Fibroblast of the aortic adventitia (primary cell): ENCODE measurements around the gene SDSL. TPM values are rescaled to one million over a fixed set of nuclear protein-coding genes. Genes with fewer than 3 reads are reported as not detected.

Experiments used
- DNase-seq: peaks from one replicate; pipeline ENCODE4 v3.0.0-alpha.2; 2010; ENCODE audit warnings: low read depth
- H3K4me3 ChIP-seq: 2 replicates; pipeline ENCODE4 v1.5.1; 2011; ENCODE audit warnings: low read depth, mild to moderate bottlenecking, control low read depth, low read length, moderate library complexity
- total RNA-seq: library from RNA; depleted of rRNA; stranded (reverse); fragments of >200 nt; gene quantifications from 2 replicates; pipeline ENCODE4 v1.2.3, GENCODE V29; 2012; ENCODE audit warnings: low replicate concordance
- TF ChIP-seq, protein P1 (sequence below): IDR thresholded peaks from 2 replicates; pipeline ENCODE4 v1.5.1; 2011; ENCODE audit warnings: mild to moderate bottlenecking, low read length, control low read depth, inconsistent platforms; ENCODE audit not compliant: insufficient read depth

SDSL gene
- total RNA-seq, 1 donor: 1.9 TPM

DNA sequence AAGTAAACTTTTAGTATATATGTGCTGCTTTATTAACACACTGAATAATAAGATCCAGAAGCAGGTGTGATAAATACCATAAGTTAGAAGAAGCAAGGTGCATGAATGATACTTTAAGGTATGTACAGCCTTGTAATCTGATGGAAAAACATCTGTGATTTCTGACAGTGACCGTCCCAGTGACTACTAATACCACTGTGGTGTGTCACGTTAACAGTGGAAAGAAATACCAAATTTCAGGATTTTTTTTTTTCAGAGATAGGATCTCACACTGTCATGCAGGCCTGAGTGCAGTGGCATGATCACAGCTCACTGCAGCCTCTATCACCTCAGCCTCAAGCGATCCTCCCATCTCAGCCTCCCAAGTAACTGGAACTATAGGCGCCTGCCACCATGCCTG, 40.0 kb upstream of the SDSL start:
- TF ChIP-seq, protein P1, sequence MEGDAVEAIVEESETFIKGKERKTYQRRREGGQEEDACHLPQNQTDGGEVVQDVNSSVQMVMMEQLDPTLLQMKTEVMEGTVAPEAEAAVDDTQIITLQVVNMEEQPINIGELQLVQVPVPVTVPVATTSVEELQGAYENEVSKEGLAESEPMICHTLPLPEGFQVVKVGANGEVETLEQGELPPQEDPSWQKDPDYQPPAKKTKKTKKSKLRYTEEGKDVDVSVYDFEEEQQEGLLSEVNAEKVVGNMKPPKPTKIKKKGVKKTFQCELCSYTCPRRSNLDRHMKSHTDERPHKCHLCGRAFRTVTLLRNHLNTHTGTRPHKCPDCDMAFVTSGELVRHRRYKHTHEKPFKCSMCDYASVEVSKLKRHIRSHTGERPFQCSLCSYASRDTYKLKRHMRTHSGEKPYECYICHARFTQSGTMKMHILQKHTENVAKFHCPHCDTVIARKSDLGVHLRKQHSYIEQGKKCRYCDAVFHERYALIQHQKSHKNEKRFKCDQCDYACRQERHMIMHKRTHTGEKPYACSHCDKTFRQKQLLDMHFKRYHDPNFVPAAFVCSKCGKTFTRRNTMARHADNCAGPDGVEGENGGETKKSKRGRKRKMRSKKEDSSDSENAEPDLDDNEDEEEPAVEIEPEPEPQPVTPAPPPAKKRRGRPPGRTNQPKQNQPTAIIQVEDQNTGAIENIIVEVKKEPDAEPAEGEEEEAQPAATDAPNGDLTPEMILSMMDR: no peak

DNA sequence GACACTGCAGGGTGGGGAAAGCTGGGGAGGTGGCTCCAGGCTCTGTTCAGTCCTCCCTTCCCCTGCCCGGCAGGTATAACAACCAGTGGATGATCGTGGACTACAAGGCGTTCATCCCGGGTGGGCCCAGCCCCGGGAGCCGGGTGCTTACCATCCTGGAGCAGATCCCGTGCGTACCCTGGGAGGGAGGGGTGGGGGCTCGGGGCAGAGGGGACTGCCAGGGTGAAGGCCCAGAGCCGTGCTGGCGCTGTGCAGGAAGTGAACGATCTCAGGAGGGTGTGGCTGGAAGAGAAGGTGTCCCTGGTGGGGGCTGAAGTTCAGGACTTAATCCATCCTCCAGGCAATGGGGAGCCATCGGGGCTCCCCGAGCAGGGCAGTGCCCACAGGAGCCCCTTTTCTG, 37.4 kb upstream of the SDSL start:
- TF ChIP-seq, protein P1: no peak

More for the DNA sequence above, 40.0 kb upstream of the SDSL start:
- H3K4me3 ChIP-seq: no peak overlapping the region
- DNase-seq: no peak

DNA sequence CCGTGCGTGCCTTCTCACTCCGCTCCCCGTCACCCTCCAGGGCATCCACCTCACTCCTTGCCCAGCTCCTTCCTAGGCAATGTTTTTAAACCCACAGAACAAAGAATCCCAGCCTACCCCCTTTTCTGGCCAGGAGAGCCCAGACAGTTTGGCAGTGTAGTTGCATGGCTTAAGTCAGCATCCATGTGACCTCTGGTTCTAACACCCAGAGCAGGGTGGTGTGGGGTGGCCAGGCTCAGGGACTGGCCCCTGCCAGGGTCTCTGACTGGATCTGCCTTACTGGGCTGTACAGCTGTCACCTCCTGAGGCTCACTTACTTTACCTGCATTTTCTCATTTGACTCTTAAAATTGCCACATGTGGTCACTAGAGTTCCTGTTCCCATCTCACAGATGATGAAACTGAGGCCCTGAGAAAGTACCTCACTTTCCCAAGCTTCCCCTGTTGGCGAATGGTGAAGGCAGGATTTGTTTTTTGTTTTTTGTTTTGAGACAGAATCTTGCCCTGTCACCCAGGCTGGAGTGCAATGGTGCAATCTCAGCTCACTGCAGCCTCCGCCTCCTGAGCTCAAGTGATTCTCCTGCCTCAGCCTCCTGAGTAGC, 36.8 kb upstream of the SDSL start:
- DNase-seq: no peak
- H3K4me3 ChIP-seq: no peak overlapping the region
- TF ChIP-seq, protein P1: no peak

More for the DNA sequence above, 37.4 kb upstream of the SDSL start:
- no peak overlapping the region for H3K4me3 ChIP-seq
- DNase-seq: no peak

DNA sequence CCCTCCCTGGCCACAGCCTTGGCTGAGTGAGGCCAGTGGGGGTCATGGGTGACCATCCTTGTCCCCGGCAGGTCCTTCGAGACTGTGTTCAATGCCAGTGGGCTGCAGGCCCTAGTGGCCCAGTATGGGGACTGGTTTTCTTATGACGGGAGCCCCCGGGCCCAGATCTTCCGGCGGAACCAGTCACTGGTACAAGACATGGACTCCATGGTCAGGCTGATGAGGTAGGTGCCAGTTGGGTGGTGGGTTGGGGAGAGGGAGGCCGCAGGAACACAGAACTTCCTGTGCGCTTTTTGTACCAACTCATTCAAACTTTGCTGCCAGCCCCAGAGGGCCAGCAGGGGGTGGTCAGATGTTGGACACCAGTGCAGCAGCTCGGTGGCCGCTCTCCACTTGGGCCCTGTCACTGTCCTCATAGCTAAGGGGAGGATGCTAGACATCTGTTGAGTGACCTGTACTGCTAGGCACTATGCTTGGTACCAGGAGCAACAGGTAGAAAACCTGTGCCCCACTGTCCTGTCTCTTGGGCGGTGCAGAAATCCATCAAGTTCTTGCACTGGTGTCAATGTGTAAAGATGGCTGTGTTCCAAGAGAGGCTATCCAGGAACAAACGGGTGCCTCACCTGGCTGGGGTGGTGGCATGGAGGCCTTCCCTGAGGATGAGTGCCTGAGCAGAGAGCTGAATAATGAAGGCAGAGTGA, 35.2 kb upstream of the SDSL start:
- no peak for DNase-seq
- H3K4me3 ChIP-seq: no peak overlapping the region
- TF ChIP-seq, protein P1: no peak

DNA sequence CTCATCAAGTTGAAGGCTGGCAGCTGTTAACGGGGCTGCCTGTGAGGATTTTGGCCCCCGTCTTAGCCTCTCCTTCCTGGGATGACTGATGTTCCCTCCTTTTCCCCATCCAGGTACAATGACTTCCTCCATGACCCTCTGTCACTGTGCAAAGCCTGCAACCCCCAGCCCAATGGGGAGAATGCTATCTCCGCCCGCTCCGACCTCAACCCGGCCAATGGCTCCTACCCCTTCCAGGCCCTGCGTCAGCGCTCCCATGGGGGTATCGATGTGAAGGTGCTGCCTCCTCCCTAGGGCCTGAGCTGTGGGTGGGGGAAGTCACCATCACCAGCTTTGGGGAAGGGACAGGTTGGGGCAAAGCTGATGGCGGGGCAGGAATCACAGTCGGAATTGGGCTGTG, 34.5 kb upstream of the SDSL start:
- TF ChIP-seq, protein P1: no peak
- no peak overlapping the region for H3K4me3 ChIP-seq
- no peak for DNase-seq

DNA sequence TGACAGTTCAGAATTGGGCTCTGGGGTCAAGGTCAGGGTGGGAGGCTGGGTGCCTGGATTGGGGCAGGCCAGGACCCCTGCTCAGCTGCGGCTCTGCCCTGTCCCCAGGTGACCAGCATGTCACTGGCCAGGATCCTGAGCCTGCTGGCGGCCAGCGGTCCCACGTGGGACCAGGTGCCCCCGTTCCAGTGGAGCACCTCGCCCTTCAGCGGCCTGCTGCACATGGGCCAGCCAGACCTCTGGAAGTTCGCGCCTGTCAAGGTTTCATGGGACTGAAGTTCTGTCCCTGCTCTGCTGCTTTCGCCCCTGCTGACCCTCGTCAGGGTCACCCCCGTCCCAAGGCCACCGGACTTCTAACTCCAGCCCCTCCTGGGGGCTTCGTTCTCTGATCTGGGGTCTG, 33.8 kb upstream of the SDSL start:
- no peak overlapping the region for H3K4me3 ChIP-seq
- TF ChIP-seq, protein P1: no peak
- no peak for DNase-seq
